IPS DF 4.7 (cell line): ENCODE results near the gene NHLH2.

Experiments used
- DNase-seq: peaks from one replicate; pipeline ENCODE4 v3.0.0-alpha.2; 2013; ENCODE audit warnings: low spot score; ENCODE audit errors: extremely low read depth

NHLH2 gene

GRCh38 chr1:115805597-115805996 lies 35.3 kb downstream of the NHLH2 start:
- DNase-seq: no peak

- no peak for DNase-seq
Measured at GRCh38 chr1:115802416-115802815, 38.5 kb downstream of the NHLH2 start.

- no peak for DNase-seq
Measured at GRCh38 chr1:115797486-115797885, 43.4 kb downstream of the NHLH2 start.

- no peak for DNase-seq
Measured at GRCh38 chr1:115796897-115797296, 44.0 kb downstream of the NHLH2 start.

- no peak for DNase-seq
Measured at GRCh38 chr1:115796036-115796435, 44.9 kb downstream of the NHLH2 start.

GRCh38 chr1:115794976-115795639 lies 45.8 kb downstream of the NHLH2 start:
- DNase-seq: no peak

GRCh38 chr1:115793162-115793561 lies 47.8 kb downstream of the NHLH2 start:
- DNase-seq: no peak

- no peak for DNase-seq
Measured at GRCh38 chr1:115791816-115792215, 49.1 kb downstream of the NHLH2 start.

- no peak for DNase-seq
Measured at GRCh38 chr1:115790846-115791245, 50.1 kb downstream of the NHLH2 start.

GRCh38 chr1:115790356-115790755 lies 50.6 kb downstream of the NHLH2 start:
- DNase-seq: no peak
